Measurements from ENCODE around the gene GNAS-AS1.

- TF ChIP-seq SUZ12 (IDR thresholded peaks at IDR 0.05), result no peak
- no peak for TF ChIP-seq FOXM1 (IDR thresholded peaks at IDR 0.05; ENCODE audit: borderline replicate concordance)
- TF ChIP-seq CTBP1 (IDR thresholded peaks at IDR 0.05; ENCODE audit: borderline replicate concordance), result no peak
- TF ChIP-seq FOXA1 (IDR thresholded peaks at IDR 0.05), result no peak
- no peak for TF ChIP-seq SP1 (IDR thresholded peaks at IDR 0.05)
- no peak for TF ChIP-seq L3MBTL2 (conservative IDR thresholded peaks at IDR 0.05)
- no peak for TF ChIP-seq FOXK2 (IDR thresholded peaks at IDR 0.05)
- no peak for TF ChIP-seq ZNF384 (IDR thresholded peaks at IDR 0.05)
- no peak for TF ChIP-seq TARDBP (IDR thresholded peaks at IDR 0.05)
- TF ChIP-seq LEF1 (IDR thresholded peaks at IDR 0.05; ENCODE audit: borderline replicate concordance), result no peak
- no peak for TF ChIP-seq PKNOX1 (IDR thresholded peaks at IDR 0.05)
- no peak for TF ChIP-seq BHLHE40 (IDR thresholded peaks at IDR 0.05; ENCODE audit: borderline replicate concordance)
- no peak for TF ChIP-seq NFRKB (IDR thresholded peaks at IDR 0.05)
These were observed 50.4 kb downstream of the GNAS-AS1 start for GRCh38 chr20:58800134-58800871.
